Measurements from ENCODE around the gene TDRD5.
"Not testable (repeated sequence)": the region's sequence is repeated elsewhere in the genome, so short reads cannot be mapped to it uniquely, and the experiment has no call there.

Gene TDRD5

GRCh38 chr1:179612361-179612760 is 20.7 kb downstream of the TDRD5 start:
- DNase-seq = no peak

DNA sequence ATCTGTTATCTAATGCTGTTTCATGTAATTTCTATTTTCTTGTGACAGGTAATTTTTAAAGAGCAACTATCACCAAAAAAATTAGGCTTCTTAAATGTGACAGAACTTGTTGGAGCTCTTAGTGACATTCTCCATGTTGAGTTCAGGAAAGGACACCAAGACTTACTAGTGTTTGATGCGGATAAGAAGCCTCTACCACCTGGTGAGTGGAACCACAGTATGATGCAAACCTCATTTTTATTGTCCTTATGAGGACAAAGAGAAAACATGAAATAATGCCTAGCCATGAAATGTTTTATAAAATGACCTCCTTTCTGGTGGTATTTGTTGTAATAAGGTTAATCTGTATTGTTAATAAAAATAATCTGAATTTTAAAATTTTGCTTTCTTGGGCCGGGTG is 39.1 kb downstream of the TDRD5 start:
- no peak for DNase-seq

DNA sequence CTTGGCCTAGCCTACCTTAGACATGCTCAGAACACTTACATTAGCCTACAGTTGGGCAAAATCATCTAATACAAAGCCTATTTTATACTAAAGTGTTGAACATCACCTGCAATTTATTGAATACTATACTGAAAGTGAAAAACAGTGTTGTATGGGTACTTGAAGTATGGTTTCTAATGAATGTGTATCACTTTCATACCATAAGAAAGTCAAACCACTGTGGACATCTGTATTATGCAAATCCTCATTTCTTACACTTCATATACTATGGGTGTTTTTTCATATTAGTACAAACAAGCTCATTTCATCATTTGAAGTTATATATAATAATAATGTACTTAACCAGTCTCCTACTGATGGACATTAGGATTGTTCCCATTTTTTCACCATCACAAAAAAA is 41.2 kb downstream of the TDRD5 start:
- no peak for DNase-seq

DNA sequence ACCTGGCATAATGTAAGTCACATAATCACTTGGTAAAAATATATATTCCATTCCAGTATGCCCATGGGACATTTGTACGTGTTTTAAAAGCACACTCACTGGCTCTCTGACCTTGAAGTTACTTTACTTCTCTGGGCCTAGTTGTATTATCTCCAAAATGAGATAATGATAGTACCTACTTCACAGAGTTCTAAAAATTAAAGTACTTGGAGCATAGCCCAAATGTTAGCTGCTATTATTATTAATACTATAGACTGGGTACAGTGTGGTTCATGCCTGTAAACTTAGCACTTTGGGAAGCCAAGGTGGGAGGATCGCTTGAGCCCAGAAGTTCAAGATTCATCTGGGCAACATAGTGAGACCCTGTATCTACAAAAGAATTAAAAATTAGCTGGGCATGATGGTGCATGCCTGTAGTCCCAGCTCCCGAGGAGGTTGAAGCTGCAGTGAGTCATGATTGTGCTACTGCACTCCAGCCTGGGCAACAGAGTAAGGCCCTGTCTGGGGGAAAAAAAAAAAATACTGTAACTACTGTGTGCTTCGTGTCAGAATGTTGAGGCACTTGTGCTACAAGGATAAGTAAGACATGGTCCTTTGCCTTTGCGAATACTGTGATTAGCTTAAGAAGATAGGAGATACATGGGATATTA is 45.7 kb downstream of the TDRD5 start:
- DNase-seq = no peak

GRCh38 chr1:179661018-179661417 is 69.4 kb downstream of the TDRD5 start:
- DNase-seq = no peak

DNA sequence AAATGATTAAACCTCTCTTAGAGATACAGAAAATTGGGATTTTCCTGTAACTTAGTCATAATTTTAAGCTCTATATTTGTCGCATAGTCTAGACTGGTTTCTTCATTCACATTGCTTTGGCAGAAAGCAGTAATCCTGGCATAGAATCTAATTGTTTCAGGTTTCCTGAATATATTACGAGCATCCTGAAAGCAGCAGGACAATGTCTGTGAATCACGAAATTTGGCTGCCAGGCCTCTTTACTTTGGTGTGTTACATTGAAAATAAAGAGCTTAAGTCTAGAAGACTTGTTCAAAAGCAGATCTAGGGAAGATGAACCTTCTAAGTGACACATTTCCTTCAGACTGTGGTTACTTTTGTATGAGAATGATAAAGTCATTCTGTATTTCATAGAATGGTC is 72.2 kb downstream of the TDRD5 start:
- no peak for DNase-seq

DNA sequence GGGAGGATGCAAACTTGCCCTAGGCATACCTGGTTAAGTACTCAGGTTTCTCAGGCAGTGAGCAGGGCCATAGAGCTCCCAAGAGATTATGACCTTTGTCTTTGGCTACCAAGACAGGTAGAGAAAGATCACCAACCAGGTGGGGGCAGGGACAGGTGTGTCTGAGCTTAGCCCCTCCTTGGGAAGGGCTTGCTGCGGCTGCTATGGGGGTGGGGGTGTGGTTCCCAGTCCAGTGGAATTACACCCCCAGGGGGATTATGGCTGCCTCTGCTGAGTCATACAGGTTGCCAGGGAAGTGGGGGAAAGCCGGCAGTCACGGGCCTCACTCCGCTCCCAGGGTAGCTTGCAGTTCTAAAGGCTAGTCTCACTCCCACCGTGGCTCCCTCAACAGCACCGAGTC is 86.2 kb downstream of the TDRD5 start:
- no peak for DNase-seq

DNA sequence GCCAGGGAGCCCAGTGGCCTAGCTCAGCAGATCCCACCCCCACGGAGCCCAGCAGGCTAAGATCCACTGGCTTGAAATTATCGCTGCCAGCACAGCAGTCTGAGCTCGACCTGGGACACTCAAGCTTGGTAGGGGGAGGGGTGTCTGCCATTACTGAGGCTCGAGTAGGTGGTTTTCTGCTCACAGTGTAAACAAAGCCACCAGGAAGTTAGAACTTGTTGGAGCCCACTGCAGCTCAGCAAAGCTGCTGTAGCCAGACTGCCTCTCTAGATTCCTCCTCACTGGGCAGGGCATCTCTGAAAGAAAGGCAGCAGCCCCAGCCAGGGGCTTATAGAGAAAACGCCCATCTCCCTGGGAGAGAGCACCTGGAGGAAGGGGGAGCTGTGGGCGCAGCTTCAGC is 102.9 kb downstream of the TDRD5 start:
- not testable (repeated sequence) for DNase-seq

DNA sequence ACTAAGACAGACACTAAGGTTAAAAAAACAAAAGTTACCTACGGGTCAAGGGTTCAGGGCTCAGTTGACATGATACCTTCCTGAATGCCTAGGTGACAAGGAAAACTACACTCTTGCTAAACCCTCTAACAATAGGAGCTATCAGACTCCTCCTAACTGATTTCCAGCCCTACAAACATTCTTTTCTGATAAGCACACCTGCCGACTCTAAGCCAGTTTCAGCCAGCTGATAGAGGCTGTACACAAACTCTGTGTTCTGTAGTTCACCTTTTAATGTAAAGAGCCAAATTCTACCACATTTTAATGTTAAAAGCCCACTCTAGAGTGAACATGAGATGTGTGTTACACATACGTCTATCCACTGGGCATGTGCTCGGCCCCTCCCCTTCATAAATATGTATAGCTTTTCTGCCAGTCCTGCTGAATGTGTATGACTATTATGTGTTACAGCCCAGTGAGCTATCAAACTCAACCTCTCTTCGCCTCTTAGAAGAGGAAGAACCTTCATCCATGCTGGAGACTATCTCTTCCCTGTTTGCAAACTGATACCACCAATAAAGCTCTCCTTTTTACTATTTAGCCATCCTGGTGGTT is 111.4 kb downstream of the TDRD5 start:
- no peak for DNase-seq

DNA sequence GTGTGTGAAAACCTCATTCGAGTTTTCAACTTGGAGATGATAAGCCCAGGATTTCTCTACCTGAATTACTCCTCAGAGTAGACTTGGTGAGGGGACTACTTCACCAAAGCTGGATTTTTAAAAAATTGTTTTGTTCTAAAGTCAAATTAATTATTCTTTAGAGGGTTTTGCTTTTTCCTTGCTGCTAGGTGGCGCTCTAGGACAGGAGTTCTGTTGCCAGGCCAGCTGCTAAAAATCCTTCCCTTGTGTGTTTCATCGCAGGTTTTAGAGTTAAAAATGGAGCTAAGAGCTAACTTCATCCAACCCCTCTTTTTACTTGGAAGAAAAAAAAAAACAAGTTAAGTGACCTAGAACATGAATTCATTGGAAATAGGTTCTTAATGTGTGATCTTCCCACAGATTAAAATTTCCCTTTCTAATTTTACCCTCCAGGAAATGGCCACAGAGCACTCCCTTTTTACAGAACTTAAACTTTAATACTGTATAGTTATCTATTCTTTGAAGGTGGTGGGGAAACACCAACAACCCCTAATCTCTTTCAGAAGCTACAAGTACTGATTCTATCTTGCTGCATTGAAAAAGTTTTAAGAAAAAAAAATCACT is 114.8 kb downstream of the TDRD5 start:
- peak; percentile 52 to 59 for DNase-seq

- DNase-seq = no peak
Observed at GRCh38 chr1:179707406-179707805, 115.8 kb downstream of the TDRD5 start.

GRCh38 chr1:179708434-179709195 is 117.0 kb downstream of the TDRD5 start:
- DNase-seq = no peak

DNA sequence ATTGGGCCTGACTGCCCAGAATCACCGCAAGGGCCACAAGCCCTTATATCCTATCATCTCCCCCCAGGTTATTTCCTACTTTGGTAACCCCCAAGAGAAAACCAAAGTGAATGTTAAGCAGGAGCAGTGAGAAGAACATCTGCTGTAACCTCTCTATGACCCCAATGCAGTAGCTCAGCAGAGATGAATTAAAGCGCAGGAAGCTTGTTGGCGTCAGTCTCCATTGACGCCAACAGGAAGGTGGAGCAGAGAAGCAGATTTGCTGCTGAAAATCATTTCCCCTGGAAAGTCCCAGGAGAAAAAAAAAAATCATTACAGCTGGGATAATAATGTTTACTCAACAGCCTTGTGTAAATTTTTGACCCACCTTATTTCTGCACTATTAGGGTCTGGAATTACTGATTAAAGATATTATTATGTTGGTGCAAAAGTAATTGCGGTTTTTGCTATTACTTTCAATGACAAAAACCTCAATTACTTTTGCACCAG is 118.3 kb downstream of the TDRD5 start:
- DNase-seq = no peak

DNA sequence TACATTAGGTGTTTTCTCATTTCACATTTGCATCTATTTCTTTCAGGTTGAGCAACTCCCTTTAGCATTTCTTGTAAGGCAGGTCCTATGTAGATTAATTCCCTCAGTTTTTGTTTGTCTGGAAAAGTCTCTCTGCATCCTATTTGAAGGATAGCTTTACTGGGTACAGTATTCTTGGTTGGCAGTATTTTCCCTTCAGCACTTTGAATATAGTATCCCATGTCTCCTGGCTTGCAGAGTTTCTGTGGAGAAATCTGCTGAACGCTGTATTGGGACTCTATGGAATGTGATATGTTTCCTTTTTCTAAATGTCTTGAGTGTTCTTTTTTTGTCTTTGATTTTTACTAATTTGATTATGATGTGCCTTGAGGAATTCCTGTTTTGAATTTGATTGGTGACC is 122.5 kb downstream of the TDRD5 start:
- DNase-seq = no peak

DNA sequence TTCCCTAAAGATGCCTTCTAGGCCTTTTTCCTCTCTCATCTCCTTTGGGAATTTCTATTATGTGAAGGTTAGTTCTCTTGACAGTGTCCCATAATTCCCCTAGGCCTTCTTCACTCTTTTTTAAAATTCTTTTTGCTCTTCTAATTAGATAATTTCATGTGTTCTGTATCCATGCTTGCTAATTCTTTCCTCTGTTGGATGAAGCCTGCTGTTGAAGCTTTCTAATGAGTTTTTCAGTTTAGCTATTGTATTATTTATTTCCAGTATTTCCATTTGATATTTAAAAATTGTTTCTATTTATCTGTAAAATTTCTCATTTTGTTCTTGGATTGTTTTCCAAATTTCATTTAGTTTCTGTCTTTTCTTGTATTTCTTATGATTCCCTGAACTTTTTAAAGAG is 123.0 kb downstream of the TDRD5 start:
- DNase-seq = no peak

GRCh38 chr1:179719272-179719671 is 127.6 kb downstream of the TDRD5 start:
- no peak for DNase-seq

- no peak for DNase-seq
Observed at GRCh38 chr1:179728271-179728670, 136.6 kb downstream of the TDRD5 start.

GRCh38 chr1:179729881-179730280 is 138.2 kb downstream of the TDRD5 start:
- no peak for DNase-seq

- DNase-seq = no peak
Observed at GRCh38 chr1:179731643-179732042, 140.0 kb downstream of the TDRD5 start.

Measured in AML-193 (cell line).